K562 (cell line): Measurements from ENCODE around the gene PPM1F. TPM values are rescaled to one million over a fixed set of nuclear protein-coding genes. Genes with fewer than 3 reads are reported as not detected.

Source experiments
- CBFB ChIP-seq: sonication (generic); formaldehyde crosslinking; IDR thresholded peaks from 2 replicates; pipeline ENCODE4 v1.4.0; 2020; ENCODE audit warnings: mild to moderate bottlenecking, missing genetic modification reagents
- ESRRA ChIP-seq: fragments of 450-650 bp; IDR thresholded peaks from 2 replicates; pipeline ENCODE4 v1.6.1; 2014; ENCODE audit warnings: low read depth, mild to moderate bottlenecking, moderate library complexity, borderline replicate concordance
- MLX ChIP-seq, 2 experiments: fragments of 450-650 bp in 1 of 2; sonication (generic) in 1 of 2; formaldehyde crosslinking; conservative IDR thresholded peaks; 2 replicates each; pipeline versions ENCODE4 v1.4.0 to v1.8.1; 2020 to 2022; ENCODE audit warnings: mild to moderate bottlenecking in 1 of 2, missing genetic modification reagents in 1 of 2
- MYC ChIP-seq, 2 experiments: fragments of 250-450 bp in 1 of 2; sonication (Bioruptor Pico) in 1 of 2; IDR thresholded peaks; 2 replicates each; pipeline versions ENCODE4 v1.5.1 to v1.6.1; 2012 to 2021; ENCODE audit warnings: low read depth in 2 of 2, borderline replicate concordance in 1 of 2, improper control_type of control experiment in 1 of 2, low read length in 1 of 2, mild to moderate bottlenecking in 1 of 2, moderate library complexity in 1 of 2
- PTRF ChIP-seq: fragments of 450-650 bp; IDR thresholded peaks from 2 replicates; pipeline ENCODE4 v1.6.1; 2016; ENCODE audit warnings: mild to moderate bottlenecking, missing genetic modification characterization, missing compliant biosample characterization
- ZC3H11A ChIP-seq: IDR thresholded peaks from 2 replicates; pipeline ENCODE4 v1.6.1; 2012; ENCODE audit warnings: low read depth, low read length, improper control_type of control experiment
- polyA plus RNA-seq, 8 experiments: library from polyadenylated mRNA; depleted of rRNA in 4 of 8; stranded (reverse) in 5 of 8; unstranded in 3 of 8; fragments of >200 nt; fragmentation: Nextera tagmentation in 2 of 8; fragmentation: Illumina TruSeq in 1 of 8; extraction: Ambion mirVana in 2 of 8; extraction: Trizol in 1 of 8; gene quantifications; 2 replicates each; pipeline versions ENCODE4 v1.2.1 to v1.2.3, GENCODE V29; 2011 to 2014; ENCODE audit warnings: inconsistent platforms in 1 of 8, missing spikeins in 1 of 8
- total RNA-seq, 7 experiments: library from RNA; depleted of rRNA in 6 of 7; stranded (reverse); fragments of >200 nt in 6 of 7; fragmentation: Illumina TruSeq in 2 of 7; extraction: Trizol in 2 of 7; gene quantifications; 2 replicates each; pipeline versions ENCODE4 v1.2.1 to v1.2.3, GENCODE V29; 2011 to 2021; ENCODE audit warnings: low replicate concordance in 1 of 7
- TF ChIP-seq, protein P1 (sequence below), 2 experiments: fragments of 450-650 bp in 1 of 2; sonication (generic) in 1 of 2; formaldehyde crosslinking in 1 of 2; IDR thresholded peaks in 1 of 2; conservative IDR thresholded peaks in 1 of 2; 2 replicates each; pipeline versions ENCODE4 v1.6.1 to v1.8.1; 2016 to 2023; ENCODE audit warnings: mild to moderate bottlenecking in 2 of 2, moderate library complexity in 2 of 2, inconsistent platforms in 1 of 2, missing genetic modification reagents in 1 of 2
- TF ChIP-seq, protein P2 (sequence below), 2 experiments: IDR thresholded peaks; 2 replicates each; pipeline ENCODE4 v1.6.1; 2012; ENCODE audit warnings: improper control_type of control experiment in 2 of 2, low read depth in 2 of 2, low read length in 2 of 2, borderline replicate concordance in 1 of 2
- TF ChIP-seq, protein P3 (sequence below): fragments of 450-650 bp; IDR thresholded peaks from 2 replicates; pipeline ENCODE4 v1.6.1; 2016; ENCODE audit warnings: low read depth
- TF ChIP-seq, protein P4 (sequence below), 3 experiments: IDR thresholded peaks in 2 of 3; conservative IDR thresholded peaks in 1 of 3; 2 replicates each; pipeline ENCODE4 v1.5.1; 2011 to 2012; ENCODE audit warnings: low read length in 3 of 3, mild to moderate bottlenecking in 3 of 3, control low read depth in 2 of 3, improper control_type of control experiment in 1 of 3, inconsistent platforms in 1 of 3, low read depth in 1 of 3, mixed read lengths in 1 of 3, moderate library complexity in 1 of 3; ENCODE audit not compliant: insufficient read depth in 2 of 3

Gene PPM1F
- total and polyA plus RNA-seq, 9 of the 15 experiments (the other 6 are each of a cell fraction or from before 2014, with no cell fraction given) = 2.1 to 159 (median 64.0) TPM

- TF ChIP-seq MLX (CRISPR knock-in tag; conservative IDR thresholded peaks at IDR 0.05) (peak in 1 of 2 experiments; percentile 99; a peak in 2 of 4 replicates), ESRRA (no peak), PTRF (tag) (no peak), ZC3H11A (peak; percentile 94), MYC (IDR thresholded peaks at IDR 0.05; ENCODE audit: low read depth, low read length) (peak; percentile 100), MYC (CRISPR knock-in tag; IDR thresholded peaks at IDR 0.05; ENCODE audit: borderline replicate concordance, low read depth) (no peak), CBFB (CRISPR knock-in tag) (no peak)
- TF ChIP-seq, protein P1, sequence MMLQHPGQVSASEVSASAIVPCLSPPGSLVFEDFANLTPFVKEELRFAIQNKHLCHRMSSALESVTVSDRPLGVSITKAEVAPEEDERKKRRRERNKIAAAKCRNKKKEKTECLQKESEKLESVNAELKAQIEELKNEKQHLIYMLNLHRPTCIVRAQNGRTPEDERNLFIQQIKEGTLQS (IDR thresholded peaks at IDR 0.05) = no peak
- TF ChIP-seq, protein P1 (CRISPR knock-in tag; conservative IDR thresholded peaks at IDR 0.05) = peak; percentile 99
- TF ChIP-seq, protein P2, sequence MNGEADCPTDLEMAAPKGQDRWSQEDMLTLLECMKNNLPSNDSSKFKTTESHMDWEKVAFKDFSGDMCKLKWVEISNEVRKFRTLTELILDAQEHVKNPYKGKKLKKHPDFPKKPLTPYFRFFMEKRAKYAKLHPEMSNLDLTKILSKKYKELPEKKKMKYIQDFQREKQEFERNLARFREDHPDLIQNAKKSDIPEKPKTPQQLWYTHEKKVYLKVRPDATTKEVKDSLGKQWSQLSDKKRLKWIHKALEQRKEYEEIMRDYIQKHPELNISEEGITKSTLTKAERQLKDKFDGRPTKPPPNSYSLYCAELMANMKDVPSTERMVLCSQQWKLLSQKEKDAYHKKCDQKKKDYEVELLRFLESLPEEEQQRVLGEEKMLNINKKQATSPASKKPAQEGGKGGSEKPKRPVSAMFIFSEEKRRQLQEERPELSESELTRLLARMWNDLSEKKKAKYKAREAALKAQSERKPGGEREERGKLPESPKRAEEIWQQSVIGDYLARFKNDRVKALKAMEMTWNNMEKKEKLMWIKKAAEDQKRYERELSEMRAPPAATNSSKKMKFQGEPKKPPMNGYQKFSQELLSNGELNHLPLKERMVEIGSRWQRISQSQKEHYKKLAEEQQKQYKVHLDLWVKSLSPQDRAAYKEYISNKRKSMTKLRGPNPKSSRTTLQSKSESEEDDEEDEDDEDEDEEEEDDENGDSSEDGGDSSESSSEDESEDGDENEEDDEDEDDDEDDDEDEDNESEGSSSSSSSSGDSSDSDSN (IDR thresholded peaks at IDR 0.05; ENCODE audit: borderline replicate concordance in 1 of 2, low read depth in 2 of 2, low read length in 2 of 2) = no peak
- TF ChIP-seq, protein P3, sequence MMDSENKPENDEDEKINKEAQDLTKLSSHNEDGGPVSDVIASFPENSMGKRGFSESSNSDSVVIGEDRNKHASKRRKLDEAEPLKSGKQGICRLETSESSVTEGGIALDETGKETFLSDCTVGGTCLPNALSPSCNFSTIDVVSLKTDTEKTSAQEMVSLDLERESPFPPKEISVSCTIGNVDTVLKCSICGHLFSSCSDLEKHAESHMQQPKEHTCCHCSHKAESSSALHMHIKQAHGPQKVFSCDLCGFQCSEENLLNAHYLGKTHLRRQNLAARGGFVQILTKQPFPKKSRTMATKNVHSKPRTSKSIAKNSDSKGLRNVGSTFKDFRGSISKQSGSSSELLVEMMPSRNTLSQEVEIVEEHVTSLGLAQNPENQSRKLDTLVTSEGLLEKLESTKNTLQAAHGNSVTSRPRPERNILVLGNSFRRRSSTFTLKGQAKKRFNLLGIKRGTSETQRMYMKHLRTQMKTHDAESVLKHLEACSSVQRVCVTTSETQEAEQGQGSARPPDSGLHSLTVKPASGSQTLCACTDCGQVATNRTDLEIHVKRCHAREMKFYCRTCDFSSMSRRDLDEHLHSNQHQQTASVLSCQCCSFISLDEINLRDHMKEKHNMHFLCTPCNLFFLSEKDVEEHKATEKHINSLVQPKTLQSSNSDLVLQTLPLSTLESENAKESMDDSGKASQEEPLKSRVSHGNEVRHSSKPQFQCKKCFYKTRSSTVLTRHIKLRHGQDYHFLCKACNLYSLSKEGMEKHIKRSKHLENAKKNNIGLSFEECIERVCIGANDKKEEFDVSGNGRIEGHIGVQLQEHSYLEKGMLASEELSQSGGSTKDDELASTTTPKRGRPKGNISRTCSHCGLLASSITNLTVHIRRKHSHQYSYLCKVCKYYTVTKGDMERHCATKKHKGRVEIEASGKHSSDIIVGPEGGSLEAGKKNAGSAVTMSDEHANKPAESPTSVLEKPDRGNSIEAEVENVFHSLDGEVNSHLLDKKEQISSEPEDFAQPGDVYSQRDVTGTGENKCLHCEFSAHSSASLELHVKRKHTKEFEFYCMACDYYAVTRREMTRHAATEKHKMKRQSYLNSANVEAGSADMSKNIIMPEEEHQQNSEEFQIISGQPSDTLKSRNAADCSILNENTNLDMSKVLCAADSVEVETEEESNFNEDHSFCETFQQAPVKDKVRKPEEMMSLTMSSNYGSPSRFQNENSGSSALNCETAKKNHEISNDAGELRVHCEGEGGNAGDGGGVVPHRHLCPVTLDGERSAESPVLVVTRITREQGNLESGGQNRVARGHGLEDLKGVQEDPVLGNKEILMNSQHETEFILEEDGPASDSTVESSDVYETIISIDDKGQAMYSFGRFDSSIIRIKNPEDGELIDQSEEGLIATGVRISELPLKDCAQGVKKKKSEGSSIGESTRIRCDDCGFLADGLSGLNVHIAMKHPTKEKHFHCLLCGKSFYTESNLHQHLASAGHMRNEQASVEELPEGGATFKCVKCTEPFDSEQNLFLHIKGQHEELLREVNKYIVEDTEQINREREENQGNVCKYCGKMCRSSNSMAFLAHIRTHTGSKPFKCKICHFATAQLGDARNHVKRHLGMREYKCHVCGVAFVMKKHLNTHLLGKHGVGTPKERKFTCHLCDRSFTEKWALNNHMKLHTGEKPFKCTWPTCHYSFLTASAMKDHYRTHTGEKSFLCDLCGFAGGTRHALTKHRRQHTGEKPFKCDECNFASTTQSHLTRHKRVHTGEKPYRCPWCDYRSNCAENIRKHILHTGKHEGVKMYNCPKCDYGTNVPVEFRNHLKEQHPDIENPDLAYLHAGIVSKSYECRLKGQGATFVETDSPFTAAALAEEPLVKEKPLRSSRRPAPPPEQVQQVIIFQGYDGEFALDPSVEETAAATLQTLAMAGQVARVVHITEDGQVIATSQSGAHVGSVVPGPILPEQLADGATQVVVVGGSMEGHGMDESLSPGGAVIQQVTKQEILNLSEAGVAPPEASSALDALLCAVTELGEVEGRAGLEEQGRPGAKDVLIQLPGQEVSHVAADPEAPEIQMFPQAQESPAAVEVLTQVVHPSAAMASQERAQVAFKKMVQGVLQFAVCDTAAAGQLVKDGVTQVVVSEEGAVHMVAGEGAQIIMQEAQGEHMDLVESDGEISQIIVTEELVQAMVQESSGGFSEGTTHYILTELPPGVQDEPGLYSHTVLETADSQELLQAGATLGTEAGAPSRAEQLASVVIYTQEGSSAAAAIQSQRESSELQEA = no peak
- TF ChIP-seq, protein P4, sequence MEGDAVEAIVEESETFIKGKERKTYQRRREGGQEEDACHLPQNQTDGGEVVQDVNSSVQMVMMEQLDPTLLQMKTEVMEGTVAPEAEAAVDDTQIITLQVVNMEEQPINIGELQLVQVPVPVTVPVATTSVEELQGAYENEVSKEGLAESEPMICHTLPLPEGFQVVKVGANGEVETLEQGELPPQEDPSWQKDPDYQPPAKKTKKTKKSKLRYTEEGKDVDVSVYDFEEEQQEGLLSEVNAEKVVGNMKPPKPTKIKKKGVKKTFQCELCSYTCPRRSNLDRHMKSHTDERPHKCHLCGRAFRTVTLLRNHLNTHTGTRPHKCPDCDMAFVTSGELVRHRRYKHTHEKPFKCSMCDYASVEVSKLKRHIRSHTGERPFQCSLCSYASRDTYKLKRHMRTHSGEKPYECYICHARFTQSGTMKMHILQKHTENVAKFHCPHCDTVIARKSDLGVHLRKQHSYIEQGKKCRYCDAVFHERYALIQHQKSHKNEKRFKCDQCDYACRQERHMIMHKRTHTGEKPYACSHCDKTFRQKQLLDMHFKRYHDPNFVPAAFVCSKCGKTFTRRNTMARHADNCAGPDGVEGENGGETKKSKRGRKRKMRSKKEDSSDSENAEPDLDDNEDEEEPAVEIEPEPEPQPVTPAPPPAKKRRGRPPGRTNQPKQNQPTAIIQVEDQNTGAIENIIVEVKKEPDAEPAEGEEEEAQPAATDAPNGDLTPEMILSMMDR (IDR thresholded peaks at IDR 0.05 in 2 of 3, conservative IDR thresholded peaks at IDR 0.05 in 1 of 3; ENCODE audit: insufficient read depth in 2 of 3, low read depth in 1 of 3, low read length in 3 of 3) = peak in 2 of 3 experiments; percentile 100; a peak in 4 of 6 replicates
Observed at GRCh38 chr22:21938071-21938822, 14.4 kb downstream of the PPM1F start (continued).
